GM12874 (cell line): ENCODE data around the gene SATB2.

Experiments used
- CTCF ChIP-seq: IDR thresholded peaks from 2 replicates; pipeline ENCODE4 v1.5.1; 2011; ENCODE audit warnings: low read depth, mild to moderate bottlenecking, control low read depth, low read length, moderate library complexity; ENCODE audit not compliant: insufficient read depth

The SATB2 gene

GRCh38 chr2:199457147-199458008 is at the start of gene SATB2:
Gene SATB2 (minus strand): TSS chr2:199457939. CDS start chr2:199456037, 1,902 bp downstream.
- no peak for TF ChIP-seq CTCF

- no peak for TF ChIP-seq CTCF
These were observed 48.1 kb upstream of the SATB2 start for GRCh38 chr2:199505755-199506403.

- no peak for TF ChIP-seq CTCF
These were observed 45.4 kb upstream of the SATB2 start for GRCh38 chr2:199503148-199503547.

- TF ChIP-seq CTCF, result no peak
These were observed 41.3 kb upstream of the SATB2 start for GRCh38 chr2:199499005-199499404.

GRCh38 chr2:199495147-199495546 is 37.4 kb upstream of the SATB2 start:
- no peak for TF ChIP-seq CTCF

- TF ChIP-seq CTCF, result no peak
These were observed 32.3 kb upstream of the SATB2 start for GRCh38 chr2:199490049-199490448.

- TF ChIP-seq CTCF, result peak; percentile 75
These were observed 31.1 kb upstream of the SATB2 start for GRCh38 chr2:199488772-199489400.
